A673 (cell line): ENCODE results near the gene RSAD1. TPM values are rescaled to one million over a fixed set of nuclear protein-coding genes. Genes with fewer than 3 reads are reported as not detected.

Experiments
- BruUV-seq: library from RNA; stranded (reverse); fragments of 400-500 nt; replicated peaks from 2 replicates; lab custom pipeline; 2021; lab: Mats Ljungman, UMichigan
- CTCF ChIA-PET: fragments of 300-600 bp; sonication (Branson Sonifier 250); formaldehyde crosslinking; loops from one replicate; lab custom pipeline; 2022; ENCODE audit warnings: antibody characterized with exemption; lab: Charles Lee
- POLR2A ChIA-PET: fragments of 300-600 bp; sonication (Branson Sonifier 250); formaldehyde crosslinking; loops from one replicate; lab custom pipeline; 2022; ENCODE audit warnings: antibody characterized with exemption; ENCODE audit not compliant: low non-redundant PET; lab: Charles Lee
- DNase-seq: peaks from one replicate; pipeline ENCODE4 v3.0.0-alpha.2; 2015; ENCODE audit warnings: low spot score
- H3K27ac ChIP-seq: fragments of 200-600 bp; sonication (generic); 2 replicates; pipeline ENCODE4 v1.5.1; 2016; ENCODE audit warnings: mixed run types, low read depth, mild to moderate bottlenecking, mixed read lengths, antibody characterized with exemption, low read length; ENCODE audit not compliant: poor library complexity, severe bottlenecking
- H3K27me3 ChIP-seq: fragments of 200-600 bp; sonication (generic); replicated peaks from 2 replicates; pipeline ENCODE4 v1.6.1; 2017; ENCODE audit warnings: mixed run types, low read depth, mild to moderate bottlenecking, mixed read lengths, antibody characterized with exemption, low read length; ENCODE audit not compliant: insufficient read depth, poor library complexity
- H3K36me3 ChIP-seq: fragments of 200-600 bp; sonication (generic); 2 replicates; pipeline ENCODE4 v1.6.1; 2016; ENCODE audit warnings: mixed run types, mild to moderate bottlenecking, mixed read lengths, antibody characterized with exemption, low read length; ENCODE audit not compliant: insufficient read depth, poor library complexity, severe bottlenecking
- H3K4me1 ChIP-seq: fragments of 200-600 bp; sonication (generic); 2 replicates; pipeline ENCODE4 v1.6.1; 2017; ENCODE audit warnings: mixed run types, mild to moderate bottlenecking, mixed read lengths, antibody characterized with exemption, low read length; ENCODE audit not compliant: insufficient read depth, poor library complexity, severe bottlenecking
- H3K4me3 ChIP-seq: fragments of 200-600 bp; sonication (generic); 2 replicates; pipeline ENCODE4 v1.5.1; 2016; ENCODE audit warnings: low read depth, mixed run types, mild to moderate bottlenecking, mixed read lengths, low read length; ENCODE audit not compliant: poor library complexity, severe bottlenecking
- H3K9me3 ChIP-seq: fragments of 200-600 bp; sonication (generic); 2 replicates; pipeline ENCODE4 v1.6.1; 2016; ENCODE audit warnings: mixed run types, low read depth, mild to moderate bottlenecking, mixed read lengths, antibody characterized with exemption, low read length; ENCODE audit not compliant: poor library complexity, severe bottlenecking
- CTCF ChIP-seq: fragments of 300-800, 200-600 bp; sonication (generic); conservative IDR thresholded peaks from 2 replicates; pipeline ENCODE4 v1.5.1; 2017; ENCODE audit warnings: low read depth, mild to moderate bottlenecking, antibody characterized with exemption, low read length, moderate library complexity, mixed read lengths
- EZH2 ChIP-seq: fragments of 200-600 bp; sonication (generic); IDR thresholded peaks from 2 replicates; pipeline ENCODE4 v1.6.1; 2017; ENCODE audit warnings: borderline replicate concordance, low read depth, mild to moderate bottlenecking, mixed read lengths, antibody characterized with exemption, low read length; ENCODE audit not compliant: poor library complexity, severe bottlenecking
- intact Hi-C: fragments of 100-400 bp; cut with micrococcal nuclease; formaldehyde crosslinking; loops from one replicate; pipeline ENCODE4 v1.10.0; 2022; ENCODE audit not compliant: unreplicated experiment
- total RNA-seq: library from RNA; stranded (reverse); gene quantifications from 2 replicates; pipeline ENCODE4 v1.2.3, GENCODE V29; 2021

RSAD1 gene
- total RNA-seq, 1 experiment from 2014 or later = 44.3 TPM

GRCh38 chr17:50499270-50499669 is 20.6 kb downstream of the RSAD1 start:
- no peak overlapping the region for H3K4me3 ChIP-seq
- no peak overlapping the region for H3K27ac ChIP-seq
- no peaks in the 10 kb centered on the region for H3K36me3 ChIP-seq
- POLR2A ChIA-PET = no interaction called here
- no TSS peak for BruUV-seq
- no peaks in the 10 kb centered on the region for H3K4me1 ChIP-seq
- DNase-seq = no peak
- TF ChIP-seq EZH2 (no peak), CTCF (no peak)
- intact Hi-C loops = no loop called here
- CTCF ChIA-PET = no interaction called here
- no peaks in the 10 kb centered on the region for H3K9me3 ChIP-seq
- H3K27me3 ChIP-seq = no peaks in the 10 kb centered on the region

- BruUV-seq = no TSS peak
- no peak for TF ChIP-seq CTCF
- TF ChIP-seq EZH2 = no peak
- DNase-seq = no peak
- Histone ChIP-seq H3K9me3 (no peaks in the 10 kb centered on the region), H3K27me3 (no peaks in the 10 kb centered on the region), H3K27ac (no peak overlapping the region), H3K4me3 (no peak overlapping the region), H3K36me3 (no peaks in the 10 kb centered on the region), H3K4me1 (no peaks in the 10 kb centered on the region)
- CTCF ChIA-PET = interaction anchor here (0.7 kb wide), 1 partner anchor 41 kb away, joined by 15 read pairs; no protein-coding TSS in a partner anchor
- intact Hi-C loops = no loop called here
- POLR2A ChIA-PET = no interaction called here
These were observed 21.1 kb downstream of the RSAD1 start for GRCh38 chr17:50499721-50500120.

GRCh38 chr17:50501054-50501453 is 22.4 kb downstream of the RSAD1 start:
- no peaks in the 10 kb centered on the region for H3K36me3 ChIP-seq
- ChIA-PET CTCF (interaction anchor here (0.7 to 1.1 kb wide), 3 partner anchors 10 to 291 kb away, joined by 3 to 4 read pairs (median 3); no protein-coding TSS in a partner anchor), POLR2A (interaction anchor here (0.9 kb wide), 1 partner anchor 505 kb away, joined by 3 read pairs; no protein-coding TSS in a partner anchor)
- H3K4me3 ChIP-seq = no peak overlapping the region
- TF ChIP-seq CTCF = peak; percentile 60
- TF ChIP-seq EZH2 = no peak
- no peaks in the 10 kb centered on the region for H3K9me3 ChIP-seq
- H3K4me1 ChIP-seq = no peaks in the 10 kb centered on the region
- H3K27me3 ChIP-seq = no peaks in the 10 kb centered on the region
- peak; percentile 40 for DNase-seq
- intact Hi-C loops = no loop called here
- BruUV-seq = no TSS peak
- H3K27ac ChIP-seq = no peak overlapping the region
